HepG2 (cell line): ENCODE results near the gene HINFP. TPM values are rescaled to one million over a fixed set of nuclear protein-coding genes. Genes with fewer than 3 reads are reported as not detected.

Experiments used
- AGO1 ChIP-seq: fragments of 200-400 bp; formaldehyde crosslinking; IDR thresholded peaks from 2 replicates; pipeline ENCODE4 v1.6.1; 2017; ENCODE audit warnings: mild to moderate bottlenecking, low read depth, low read length, moderate library complexity; ENCODE audit not compliant: poor library complexity, severe bottlenecking
- ATRX ChIP-seq: sonication (generic); formaldehyde crosslinking; IDR thresholded peaks from 2 replicates; pipeline ENCODE4 v1.4.0; 2020; ENCODE audit warnings: missing genetic modification reagents, borderline replicate concordance
- CBX2 ChIP-seq, 2 experiments: fragments of 200-600 bp in 1 of 2; sonication (generic); formaldehyde crosslinking in 1 of 2; IDR thresholded peaks; 2 replicates each; pipeline versions ENCODE4 v1.7.0 to v1.8.1; 2018 to 2022; ENCODE audit warnings: low read depth in 2 of 2, low read length in 1 of 2, mild to moderate bottlenecking in 1 of 2, missing genetic modification reagents in 1 of 2
- CSRNP1 ChIP-seq: sonication (generic); formaldehyde crosslinking; IDR thresholded peaks from 2 replicates; pipeline ENCODE4 v1.8.1; 2023; ENCODE audit warnings: mild to moderate bottlenecking, missing genetic modification reagents
- ELF4 ChIP-seq: sonication (generic); formaldehyde crosslinking; IDR thresholded peaks from 2 replicates; pipeline ENCODE4 v1.5.0; 2020; ENCODE audit warnings: missing genetic modification reagents, mild to moderate bottlenecking, moderate library complexity, borderline replicate concordance
- FOXP4 ChIP-seq: sonication (generic); formaldehyde crosslinking; IDR thresholded peaks from 2 replicates; pipeline ENCODE4 v1.4.0; 2020; ENCODE audit warnings: missing genetic modification reagents
- KLF11 ChIP-seq: IDR thresholded peaks from 2 replicates; pipeline ENCODE4 v1.6.1; 2016; ENCODE audit warnings: missing compliant biosample characterization
- MBNL3 ChIP-seq: fragments of 250-450 bp; sonication (Bioruptor Pico); conservative IDR thresholded peaks from 2 replicates; pipeline ENCODE4 v1.8.0; 2022; ENCODE audit warnings: mild to moderate bottlenecking, inconsistent platforms
- MXD1 ChIP-seq: sonication (generic); formaldehyde crosslinking; IDR thresholded peaks from 2 replicates; pipeline ENCODE4 v1.4.0; 2020; ENCODE audit warnings: mild to moderate bottlenecking, missing genetic modification reagents
- MXD4 ChIP-seq: IDR thresholded peaks from 2 replicates; pipeline ENCODE4 v1.6.1; 2016; ENCODE audit warnings: mild to moderate bottlenecking, missing biosample characterization, missing genetic modification reagents
- SATB2 ChIP-seq: sonication (generic); formaldehyde crosslinking; IDR thresholded peaks from 2 replicates; pipeline ENCODE4 v1.5.0; 2020; ENCODE audit warnings: missing genetic modification reagents
- TBL1XR1 ChIP-seq: fragments of 150-350 bp; IDR thresholded peaks from 2 replicates; pipeline ENCODE4 v1.6.1; 2014; ENCODE audit warnings: borderline replicate concordance, low read length; ENCODE audit not compliant: partially characterized antibody
- ZNF234 ChIP-seq: sonication (generic); formaldehyde crosslinking; conservative IDR thresholded peaks from 2 replicates; pipeline ENCODE4 v1.5.1; 2020; ENCODE audit warnings: mild to moderate bottlenecking, missing genetic modification reagents
- ZNF331 ChIP-seq: sonication (generic); formaldehyde crosslinking; IDR thresholded peaks from 2 replicates; pipeline ENCODE4 v1.4.0; 2020; ENCODE audit warnings: missing genetic modification reagents
- ZNF496 ChIP-seq: sonication (generic); formaldehyde crosslinking; IDR thresholded peaks from 2 replicates; pipeline ENCODE4 v1.8.1; 2023; ENCODE audit warnings: mild to moderate bottlenecking, moderate library complexity, missing genetic modification reagents; ENCODE audit not compliant: insufficient replicate concordance
- ZNF501 ChIP-seq: sonication (generic); formaldehyde crosslinking; IDR thresholded peaks from 2 replicates; pipeline ENCODE4 v1.5.1; 2020; ENCODE audit warnings: mild to moderate bottlenecking, moderate library complexity, missing genetic modification reagents
- ZNF546 ChIP-seq: sonication (generic); formaldehyde crosslinking; conservative IDR thresholded peaks from 2 replicates; pipeline ENCODE4 v1.8.1; 2023; ENCODE audit warnings: mild to moderate bottlenecking, missing genetic modification reagents
- ZNF570 ChIP-seq: sonication (generic); formaldehyde crosslinking; IDR thresholded peaks from 2 replicates; pipeline ENCODE4 v1.4.0; 2020; ENCODE audit warnings: mild to moderate bottlenecking, missing genetic modification reagents, borderline replicate concordance
- ZNF703 ChIP-seq: sonication (generic); formaldehyde crosslinking; IDR thresholded peaks from 2 replicates; pipeline ENCODE4 v1.5.1; 2020; ENCODE audit warnings: missing genetic modification reagents, mild to moderate bottlenecking, moderate library complexity, borderline replicate concordance
- ZNF740 ChIP-seq: sonication (generic); formaldehyde crosslinking; IDR thresholded peaks from 2 replicates; pipeline ENCODE4 v1.4.0; 2020; ENCODE audit warnings: missing genetic modification reagents
- ZNF883 ChIP-seq: sonication (generic); formaldehyde crosslinking; IDR thresholded peaks from 2 replicates; pipeline ENCODE4 v1.5.1; 2020; ENCODE audit warnings: mild to moderate bottlenecking, missing genetic modification reagents; ENCODE audit errors: not compliant biosample characterization
- ZSCAN20 ChIP-seq: sonication (generic); formaldehyde crosslinking; IDR thresholded peaks from 2 replicates; pipeline ENCODE4 v1.4.0; 2020; ENCODE audit warnings: missing genetic modification reagents, mild to moderate bottlenecking, borderline replicate concordance
- polyA plus RNA-seq, 8 experiments: library from polyadenylated mRNA; depleted of rRNA in 3 of 8; stranded (reverse) in 7 of 8; unstranded in 1 of 8; fragments of >200 nt; fragmentation: Illumina TruSeq in 4 of 8; extraction: Trizol in 4 of 8; gene quantifications; 2 replicates each; pipeline versions ENCODE4 v1.2.1 to v1.2.3, GENCODE V29; 2011 to 2016; ENCODE audit warnings: low read depth in 4 of 8, missing spikeins in 1 of 8, mixed read lengths in 1 of 8; ENCODE audit not compliant: insufficient read depth in 1 of 8
- total RNA-seq, 5 experiments: library from RNA; depleted of rRNA; stranded (reverse); fragments of >200 nt; fragmentation: Illumina TruSeq; extraction: Trizol; gene quantifications; 2 replicates each; pipeline ENCODE4 v1.2.3, GENCODE V29; 2016; ENCODE audit warnings: low read depth in 1 of 5

HINFP gene
- total and polyA plus RNA-seq, 2 of the 13 experiments (the other 11 are each of a cell fraction or from before 2014, with no cell fraction given) = 15.1 to 21.4 TPM

GRCh38 chr11:119095066-119095880, 26.1 kb upstream of the HINFP start (continued):
- TF ChIP-seq ZNF501 = peak; percentile 99
- TF ChIP-seq ATRX (CRISPR knock-in tag) = no peak
- TF ChIP-seq SATB2 (CRISPR knock-in tag) = peak; percentile 68
- peak; percentile 80 for TF ChIP-seq AGO1
- TF ChIP-seq ZNF331 (CRISPR knock-in tag) = peak; percentile 11
- no peak for TF ChIP-seq CBX2 (IDR thresholded peaks at IDR 0.05; ENCODE audit: low read depth, low read length)
- no peak for TF ChIP-seq CBX2 (CRISPR knock-in tag; IDR thresholded peaks at IDR 0.05; ENCODE audit: low read depth)
- TF ChIP-seq ZNF883 (CRISPR knock-in tag) = peak; percentile 80
- TF ChIP-seq TBL1XR1 = no peak
- no peak for TF ChIP-seq KLF11
- peak; percentile 91 for TF ChIP-seq CSRNP1 (CRISPR knock-in tag)
- peak; percentile 91 for TF ChIP-seq MXD1 (CRISPR knock-in tag)
- TF ChIP-seq ZNF546 (CRISPR knock-in tag) = no peak
- 0 out of 2 replicates have a peak, but pooled peaks have one; percentile 18 for TF ChIP-seq ZNF740 (CRISPR knock-in tag)
- no peak for TF ChIP-seq MBNL3 (CRISPR knock-in tag)
- TF ChIP-seq ZSCAN20 (CRISPR knock-in tag) = peak; percentile 64
- TF ChIP-seq ZNF496 = no peak
- TF ChIP-seq ELF4 (CRISPR knock-in tag) = peak; percentile 79; the same call in 1 of the 2 replicates
- peak; percentile 88 for TF ChIP-seq MXD4 (CRISPR knock-in tag)
- TF ChIP-seq ZNF234 (CRISPR knock-in tag) = peak; percentile 80; the same call in 1 of the 2 replicates
- peak; percentile 83; the same call in 1 of the 2 replicates for TF ChIP-seq ZNF703 (CRISPR knock-in tag)
- TF ChIP-seq FOXP4 = peak; percentile 19; the same call in 1 of the 2 replicates
- no peak for TF ChIP-seq ZNF570
